ENCODE measurements around the gene NBAS.
"Not testable (repeated sequence)": the region's sequence is repeated elsewhere in the genome, so short reads cannot be mapped to it uniquely, and the experiment has no call there.

NBAS gene

DNA sequence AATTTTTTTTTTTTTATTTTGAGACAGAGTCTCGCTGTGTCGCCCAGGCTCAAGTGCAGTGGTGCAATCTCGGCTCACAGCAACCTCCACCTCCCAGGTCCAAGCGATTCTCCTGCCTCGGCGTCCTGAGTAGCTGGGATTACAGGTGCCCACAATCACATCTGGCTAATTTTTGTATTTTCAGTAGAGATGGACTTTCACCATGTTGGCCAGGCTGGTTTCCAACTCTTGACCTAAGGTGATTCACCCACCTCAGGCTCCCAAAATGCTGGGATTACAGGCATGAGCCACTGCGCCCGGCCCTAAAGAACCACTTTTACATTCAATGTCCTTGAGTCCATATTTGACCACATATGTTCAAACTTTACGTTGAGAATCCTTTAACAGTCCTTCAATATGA is 156.6 kb downstream of the NBAS start:
- FAIRE-seq, result not testable (repeated sequence)

- FAIRE-seq, result no peak
These were observed 160.8 kb downstream of the NBAS start for GRCh38 chr2:15400240-15400826.

DNA sequence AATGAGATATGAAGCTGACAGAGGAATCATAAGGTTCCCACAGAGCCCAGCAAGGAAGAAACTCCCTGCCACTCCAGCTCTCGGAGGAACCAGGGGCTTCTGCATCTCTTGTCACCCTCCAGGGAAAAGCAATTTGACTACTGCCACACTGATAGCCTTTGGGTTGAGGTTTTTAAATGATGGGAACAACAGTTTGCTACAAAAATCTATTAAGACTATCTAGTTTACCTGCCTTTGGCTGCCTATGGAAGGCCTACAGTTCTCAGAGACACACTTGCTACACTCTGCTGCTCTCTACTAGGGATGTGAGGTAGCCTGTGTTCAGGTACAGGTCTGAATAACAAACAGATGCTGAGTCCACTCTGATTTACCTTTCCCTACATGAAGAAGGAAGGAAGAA is 161.9 kb downstream of the NBAS start:
- FAIRE-seq, result no peak

- FAIRE-seq, result no peak
These were observed 169.4 kb downstream of the NBAS start for GRCh38 chr2:15391751-15392150.

- FAIRE-seq, result no peak
These were observed 171.2 kb downstream of the NBAS start for GRCh38 chr2:15389895-15390294.

GRCh38 chr2:15389326-15389700 is 171.8 kb downstream of the NBAS start:
- FAIRE-seq, result no peak

DNA sequence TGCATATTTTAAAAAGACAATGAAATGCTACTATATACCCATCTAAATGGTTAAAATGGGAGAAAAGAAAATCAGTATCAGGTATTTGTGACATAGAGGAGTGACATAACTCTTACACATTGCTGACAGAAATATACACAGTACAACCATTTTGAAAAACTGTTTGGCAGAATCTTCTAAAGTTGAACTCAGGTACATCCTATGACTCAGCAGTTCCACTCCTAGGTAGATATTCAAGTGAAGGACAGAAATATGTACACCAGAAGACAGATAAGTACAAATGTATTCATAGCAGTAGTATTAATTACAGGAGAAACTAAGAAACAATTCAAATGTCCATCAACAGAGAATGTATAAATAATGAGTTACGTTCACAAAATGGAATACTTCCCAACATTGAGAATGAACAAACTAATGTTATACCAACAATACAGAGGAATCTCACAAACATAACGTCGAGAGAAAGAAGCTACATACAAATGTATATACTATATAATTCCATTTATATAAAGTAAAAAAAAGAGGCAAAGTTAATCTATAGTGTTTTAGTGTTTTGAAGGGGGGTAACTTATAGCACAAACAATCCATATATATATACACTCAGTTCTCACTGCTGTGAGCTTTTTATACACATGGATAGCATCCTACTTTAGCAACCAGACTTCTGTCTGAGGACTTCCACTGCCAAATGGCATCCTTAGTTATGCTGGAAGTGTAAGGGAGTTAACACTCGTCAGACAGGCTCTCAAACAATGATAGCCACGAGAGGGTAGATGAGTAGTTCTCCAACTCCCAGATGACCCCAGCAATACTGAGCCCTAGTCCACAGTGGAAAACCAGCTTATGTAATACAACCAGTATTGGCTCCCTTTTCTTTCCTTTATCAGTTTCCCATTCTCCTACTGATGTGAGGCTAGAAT is 172.5 kb downstream of the NBAS start:
- FAIRE-seq, result no peak

GRCh38 chr2:15385184-15385583 is 175.9 kb downstream of the NBAS start:
- no peak for FAIRE-seq

- no peak for FAIRE-seq
These were observed 177.3 kb downstream of the NBAS start for GRCh38 chr2:15383695-15384350.

DNA sequence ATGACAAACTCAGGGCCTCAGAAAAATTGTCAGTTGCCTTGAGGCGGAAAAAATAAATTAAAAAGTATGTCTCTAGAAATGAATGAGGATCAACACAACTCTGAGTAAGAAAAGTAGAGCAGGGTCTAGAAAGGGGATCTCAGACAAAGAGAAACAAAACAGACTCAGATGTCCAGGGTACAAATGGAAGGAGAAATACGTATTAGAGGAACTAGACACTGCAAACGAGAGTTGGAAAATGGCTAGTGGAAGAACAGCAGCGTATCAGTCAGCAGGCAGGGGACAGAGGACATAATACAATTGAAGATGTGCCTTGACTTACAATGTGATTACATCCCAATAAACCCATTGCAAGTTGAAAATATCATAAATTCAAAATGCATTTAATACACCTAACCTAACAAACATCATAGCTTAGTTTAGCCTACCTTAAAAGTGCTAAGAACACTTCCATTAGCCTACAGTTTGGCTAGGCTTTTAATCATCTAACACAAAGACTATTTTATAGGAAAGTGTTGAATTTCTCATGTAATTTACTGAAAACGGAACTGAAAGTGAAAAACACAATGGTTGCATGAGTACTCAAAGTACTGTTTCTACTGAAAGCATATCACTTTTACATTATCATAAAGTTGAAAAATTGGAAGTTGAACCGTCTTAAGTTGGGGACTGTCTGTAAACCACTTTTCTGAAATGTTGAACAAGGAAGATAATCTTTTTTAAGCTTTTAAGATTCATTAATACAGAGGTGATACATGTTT is 182.8 kb downstream of the NBAS start:
- FAIRE-seq, result no peak

- no peak for FAIRE-seq
These were observed 183.9 kb downstream of the NBAS start for GRCh38 chr2:15377202-15377601.

DNA sequence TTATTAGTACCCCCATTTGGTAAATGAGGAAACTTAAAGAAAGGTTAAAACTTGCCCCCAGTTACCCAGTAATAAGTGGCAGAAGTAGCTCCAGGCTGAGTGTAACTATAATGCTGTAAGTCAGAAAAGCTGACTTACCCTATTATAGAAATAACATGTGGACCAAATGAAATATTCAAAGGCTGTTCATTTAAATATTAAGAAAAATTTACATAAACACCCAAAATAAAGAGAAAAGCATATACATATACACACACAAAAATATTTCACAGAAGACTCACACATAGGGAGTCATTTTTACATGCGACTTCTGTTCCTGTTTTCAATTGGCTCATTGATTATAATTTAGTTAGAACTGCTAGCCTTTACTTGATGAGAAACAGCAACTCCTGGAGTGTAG is 189.1 kb downstream of the NBAS start:
- no peak for FAIRE-seq

DNA sequence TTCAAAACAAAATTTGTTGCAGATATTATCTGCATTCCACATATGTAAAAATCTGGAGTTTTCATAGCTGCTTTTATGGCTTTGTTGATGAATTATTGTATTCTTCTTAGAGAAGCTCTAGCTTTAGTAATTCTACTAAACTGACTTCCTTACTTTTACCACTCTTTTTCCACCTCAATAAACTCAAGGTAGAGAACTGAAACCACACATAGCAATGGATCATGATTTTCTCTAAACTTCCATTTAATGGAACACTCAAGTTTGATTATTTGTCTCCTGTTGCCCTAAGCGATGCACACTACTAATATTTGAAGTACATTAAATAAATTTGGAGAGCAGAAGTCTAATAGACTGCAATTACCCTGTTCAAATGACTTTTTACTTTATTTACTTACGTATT is 192.0 kb downstream of the NBAS start:
- FAIRE-seq, result no peak

DNA sequence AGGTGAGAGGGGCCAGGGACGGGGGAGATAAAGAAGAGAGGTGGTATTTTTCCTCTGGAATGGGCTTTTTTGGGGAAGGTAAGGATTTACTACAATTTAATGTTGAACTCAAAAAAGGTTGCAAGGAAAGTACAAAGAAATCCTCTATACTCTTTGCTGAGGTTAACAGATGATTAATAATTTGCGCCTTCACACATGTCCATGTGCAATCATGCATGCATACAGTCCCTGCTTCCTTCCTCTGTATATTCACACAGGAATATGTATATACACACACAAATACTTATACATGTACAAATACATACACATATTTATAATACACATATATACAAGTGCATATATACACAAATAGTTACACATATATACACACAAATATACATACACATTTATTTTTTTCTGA is 193.4 kb downstream of the NBAS start:
- FAIRE-seq, result no peak

- no peak for FAIRE-seq
These were observed 193.9 kb downstream of the NBAS start for GRCh38 chr2:15367205-15367604.

DNA sequence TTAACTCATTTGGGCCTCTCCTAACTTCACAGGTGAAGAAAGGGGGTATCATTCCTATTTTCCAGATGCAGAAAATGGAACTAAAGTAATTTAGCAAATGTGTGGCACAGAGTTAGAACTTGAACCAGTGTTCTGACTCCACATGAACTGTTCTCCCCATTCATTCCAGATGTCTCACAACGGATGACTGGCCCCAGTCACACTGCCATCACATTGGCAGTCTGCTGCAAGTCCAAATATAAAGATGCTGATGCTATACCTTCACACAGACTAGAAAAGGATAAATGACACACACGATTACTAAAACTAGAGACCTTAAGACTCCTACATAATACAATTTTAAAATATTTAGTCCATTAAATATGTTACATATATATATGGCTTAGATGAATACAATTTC is 195.7 kb downstream of the NBAS start:
- FAIRE-seq, result no peak

- FAIRE-seq, result no peak
These were observed 196.6 kb downstream of the NBAS start for GRCh38 chr2:15364561-15364960.

GRCh38 chr2:15363734-15364133 is 197.4 kb downstream of the NBAS start:
- no peak for FAIRE-seq

- FAIRE-seq, result no peak
These were observed 198.0 kb downstream of the NBAS start for GRCh38 chr2:15363142-15363541.

DNA sequence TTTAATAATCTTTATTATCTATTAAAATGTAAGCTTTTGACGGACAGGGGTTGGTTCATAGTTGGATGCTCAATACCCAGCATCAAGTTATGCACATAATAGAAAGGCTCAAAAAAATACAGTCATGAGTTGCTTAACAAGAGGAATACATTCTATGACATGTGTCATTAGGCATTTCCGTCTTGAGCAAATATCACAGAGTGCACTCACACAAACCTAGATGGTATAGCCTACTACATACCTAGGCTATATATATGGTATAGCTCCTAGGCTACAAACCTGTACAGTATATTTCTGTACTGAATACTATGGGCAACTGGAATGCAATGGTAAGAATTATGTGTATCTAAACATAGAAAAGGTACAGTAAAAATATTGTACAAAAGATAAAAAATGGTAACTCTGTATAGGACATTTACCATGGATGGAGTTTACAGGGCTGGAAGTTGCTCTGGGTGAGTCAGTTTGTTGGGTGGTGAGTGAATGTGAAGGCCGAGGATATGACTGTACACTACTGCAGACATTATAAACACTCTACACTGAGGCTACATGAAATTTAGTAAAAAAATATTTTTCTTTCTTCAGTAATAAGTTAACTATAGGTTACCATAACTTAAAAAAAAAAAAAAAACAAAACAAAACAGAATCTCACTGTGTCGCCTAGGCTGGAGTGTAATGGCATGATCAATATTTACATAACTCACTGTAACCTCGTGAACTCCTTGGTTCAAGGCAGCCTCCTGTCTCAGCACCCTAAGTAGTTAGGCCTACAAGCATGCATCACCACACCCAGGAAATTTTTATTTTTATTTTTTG is 201.2 kb downstream of the NBAS start:
- FAIRE-seq, result peak; percentile 46

DNA sequence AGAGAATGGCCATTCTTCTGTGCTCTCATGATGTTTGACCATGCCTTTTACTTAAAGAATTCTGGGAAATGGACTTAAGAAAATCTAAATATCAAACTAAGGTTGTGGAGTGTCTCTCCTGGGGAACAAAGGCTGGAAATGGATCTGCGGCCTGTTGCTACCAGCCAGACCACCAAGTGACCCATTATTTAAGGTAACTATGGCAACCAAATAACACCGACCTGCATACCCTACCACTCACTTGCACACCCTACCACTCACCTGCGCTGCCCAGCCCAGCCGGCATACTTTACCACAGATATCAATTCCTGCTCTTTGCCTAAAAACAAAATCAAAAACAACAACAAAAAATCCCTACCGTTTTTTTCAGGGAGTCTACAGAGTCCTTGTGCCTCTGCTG is 203.2 kb downstream of the NBAS start:
- FAIRE-seq, result no peak

- no peak for FAIRE-seq
These were observed 203.9 kb downstream of the NBAS start for GRCh38 chr2:15357186-15357585.

All from endometrium (tissue), 2 donors.